Nephron (organoid): Measurements from ENCODE around the gene SNX32.

Experiments used
- H3K27ac Mint-ChIP-seq, 3 experiments: 2 replicates each; pipeline ENCODE4 v1.8.0; 2020; ENCODE audit warnings: mixed read lengths in 3 of 3, mild to moderate bottlenecking in 2 of 3, moderate library complexity in 1 of 3
- H3K27me3 Mint-ChIP-seq: 2 replicates; pipeline ENCODE4 v1.8.0; 2021; ENCODE audit warnings: low read depth, mild to moderate bottlenecking, moderate library complexity, mixed read lengths
- H3K36me3 Mint-ChIP-seq: 2 replicates; pipeline ENCODE4 v1.8.0; 2020; ENCODE audit warnings: low read depth, mixed read lengths
- H3K4me1 Mint-ChIP-seq: 2 replicates; pipeline ENCODE4 v1.8.0; 2020; ENCODE audit warnings: mixed read lengths
- H3K4me3 Mint-ChIP-seq, 3 experiments: 2 replicates each; pipeline ENCODE4 v1.8.0; 2020; ENCODE audit warnings: mild to moderate bottlenecking in 3 of 3, mixed read lengths in 3 of 3, moderate library complexity in 2 of 3
- H3K9me3 Mint-ChIP-seq: 2 replicates; pipeline ENCODE4 v1.8.0; 2020; ENCODE audit warnings: mixed read lengths
- CTCF ChIP-seq, 3 experiments: fragments of 200-600 bp; sonication (generic); IDR thresholded peaks; one replicate each; pipeline ENCODE4 v1.5.0; 2021; ENCODE audit warnings: antibody characterized with exemption in 3 of 3; ENCODE audit not compliant: unreplicated experiment in 3 of 3

The SNX32 gene

GRCh38 chr11:65796726-65797601 is 36.8 kb upstream of the SNX32 start:
- no peak for TF ChIP-seq CTCF (IDR thresholded peaks at IDR 0.05; ENCODE audit: unreplicated experiment in 3 of 3)
- H3K4me1 Mint-ChIP-seq: no peaks in the 10 kb centered on the region
- no peak overlapping the region for H3K4me3 Mint-ChIP-seq
- peaks cover 30% of the 10 kb centered on the region for H3K27me3 Mint-ChIP-seq
- no peak overlapping the region for H3K27ac Mint-ChIP-seq
- H3K9me3 Mint-ChIP-seq: no peaks in the 10 kb centered on the region
- H3K36me3 Mint-ChIP-seq: no peaks in the 10 kb centered on the region

GRCh38 chr11:65797711-65798110 is 36.1 kb upstream of the SNX32 start:
- H3K4me1 Mint-ChIP-seq: no peaks in the 10 kb centered on the region
- no peaks in the 10 kb centered on the region for H3K9me3 Mint-ChIP-seq

GRCh38 chr11:65798882-65799281 is 34.9 kb upstream of the SNX32 start:
- Mint-ChIP-seq H3K4me3 (no peak overlapping the region), H3K9me3 (no peaks in the 10 kb centered on the region), H3K27ac (no peak overlapping the region), H3K4me1 (no peaks in the 10 kb centered on the region), H3K36me3 (no peaks in the 10 kb centered on the region), H3K27me3 (peaks cover 34% of the 10 kb centered on the region)
- no peak for TF ChIP-seq CTCF (IDR thresholded peaks at IDR 0.05; ENCODE audit: unreplicated experiment in 3 of 3)

More at GRCh38 chr11:65797711-65798110, 36.1 kb upstream of the SNX32 start:
- Mint-ChIP-seq H3K27ac (no peak overlapping the region), H3K4me3 (no peak overlapping the region), H3K36me3 (no peaks in the 10 kb centered on the region), H3K27me3 (peaks cover 25% of the 10 kb centered on the region)
- no peak for TF ChIP-seq CTCF (IDR thresholded peaks at IDR 0.05; ENCODE audit: unreplicated experiment in 3 of 3)

GRCh38 chr11:65801153-65801987 is 32.4 kb upstream of the SNX32 start:
- no peak overlapping the region for H3K27ac Mint-ChIP-seq
- H3K4me3 Mint-ChIP-seq: no peak overlapping the region
- no peaks in the 10 kb centered on the region for H3K36me3 Mint-ChIP-seq
- H3K4me1 Mint-ChIP-seq: no peaks in the 10 kb centered on the region
- TF ChIP-seq CTCF (IDR thresholded peaks at IDR 0.05; ENCODE audit: unreplicated experiment in 3 of 3): no peak
- H3K9me3 Mint-ChIP-seq: no peaks in the 10 kb centered on the region
- H3K27me3 Mint-ChIP-seq: peaks cover 32% of the 10 kb centered on the region

GRCh38 chr11:65802841-65803240 is 30.9 kb upstream of the SNX32 start:
- H3K4me1 Mint-ChIP-seq: no peaks in the 10 kb centered on the region
- H3K27ac Mint-ChIP-seq: no peak overlapping the region
- H3K27me3 Mint-ChIP-seq: peaks cover 32% of the 10 kb centered on the region
- no peak for TF ChIP-seq CTCF (IDR thresholded peaks at IDR 0.05; ENCODE audit: unreplicated experiment in 3 of 3)
- no peaks in the 10 kb centered on the region for H3K9me3 Mint-ChIP-seq
- no peak overlapping the region for H3K4me3 Mint-ChIP-seq
- no peaks in the 10 kb centered on the region for H3K36me3 Mint-ChIP-seq
